ENCODE data around the gene ZNF3. TPM values are rescaled to one million over a fixed set of nuclear protein-coding genes. Genes with fewer than 3 reads are reported as not detected.

ZNF3 gene
- total RNA-seq, 6 donors from 2014 or later: 18.4 to 50.3 (median 22.8) TPM

DNA sequence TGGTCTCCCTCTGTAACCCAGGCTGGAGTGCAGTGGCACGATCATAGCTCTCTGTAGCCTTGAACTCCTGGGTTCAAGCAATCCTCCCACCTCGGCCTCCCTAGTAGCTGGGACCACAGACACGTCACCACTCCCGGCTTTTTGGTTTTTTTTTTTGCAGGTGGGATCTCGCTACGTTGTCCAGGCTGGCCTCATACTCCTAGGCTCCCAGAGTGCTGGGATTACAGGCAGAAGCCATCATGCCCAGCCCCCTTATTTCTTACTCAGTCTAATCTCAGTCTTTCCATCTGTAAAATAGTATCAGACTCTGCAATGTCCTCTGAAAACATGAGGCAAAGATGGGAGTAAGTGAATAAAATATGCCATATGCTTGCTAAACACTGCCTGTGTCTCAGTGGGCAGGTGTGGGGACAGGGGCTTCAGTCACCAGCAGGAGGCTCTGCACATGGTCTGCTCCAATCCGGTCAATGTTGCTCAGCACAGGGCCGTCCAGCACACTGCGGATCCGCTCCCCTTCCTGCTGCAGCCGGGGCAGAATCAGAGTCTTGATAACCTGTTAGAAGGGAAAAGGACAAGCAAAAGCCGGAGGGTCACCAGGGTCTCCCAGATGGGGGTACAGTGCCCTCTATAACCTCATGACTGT lies 28.1 kb upstream of the ZNF3 start:
- 90 to 93% methylated on average over 7 to 12 of the region's 12 CpGs for WGBS, 2 donors
- no peak overlapping the region for H3K4me3 ChIP-seq
- H3K9me3 ChIP-seq: no peaks in the 10 kb centered on the region
- no peaks in the 10 kb centered on the region for H3K4me1 ChIP-seq
- TF ChIP-seq, protein P1, sequence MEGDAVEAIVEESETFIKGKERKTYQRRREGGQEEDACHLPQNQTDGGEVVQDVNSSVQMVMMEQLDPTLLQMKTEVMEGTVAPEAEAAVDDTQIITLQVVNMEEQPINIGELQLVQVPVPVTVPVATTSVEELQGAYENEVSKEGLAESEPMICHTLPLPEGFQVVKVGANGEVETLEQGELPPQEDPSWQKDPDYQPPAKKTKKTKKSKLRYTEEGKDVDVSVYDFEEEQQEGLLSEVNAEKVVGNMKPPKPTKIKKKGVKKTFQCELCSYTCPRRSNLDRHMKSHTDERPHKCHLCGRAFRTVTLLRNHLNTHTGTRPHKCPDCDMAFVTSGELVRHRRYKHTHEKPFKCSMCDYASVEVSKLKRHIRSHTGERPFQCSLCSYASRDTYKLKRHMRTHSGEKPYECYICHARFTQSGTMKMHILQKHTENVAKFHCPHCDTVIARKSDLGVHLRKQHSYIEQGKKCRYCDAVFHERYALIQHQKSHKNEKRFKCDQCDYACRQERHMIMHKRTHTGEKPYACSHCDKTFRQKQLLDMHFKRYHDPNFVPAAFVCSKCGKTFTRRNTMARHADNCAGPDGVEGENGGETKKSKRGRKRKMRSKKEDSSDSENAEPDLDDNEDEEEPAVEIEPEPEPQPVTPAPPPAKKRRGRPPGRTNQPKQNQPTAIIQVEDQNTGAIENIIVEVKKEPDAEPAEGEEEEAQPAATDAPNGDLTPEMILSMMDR (IDR thresholded peaks at IDR 0.05): no peak
- no peak for TF ChIP-seq POLR2AphosphoS5 (IDR thresholded peaks at IDR 0.05)
- TF ChIP-seq POLR2A (IDR thresholded peaks at IDR 0.05): no peak
- no peak for ATAC-seq (ENCODE audit: low FRiP score in 2 of 2)
- no peak for DNase-seq
- H3K36me3 ChIP-seq: peaks cover 20 to 97% (median 81%) of the 10 kb centered on the region in 4 donors
- no peaks in the 10 kb centered on the region for H3K27me3 ChIP-seq
- no peak overlapping the region for H3K27ac ChIP-seq

- TF ChIP-seq POLR2AphosphoS5 (IDR thresholded peaks at IDR 0.05) (no peak), POLR2A (IDR thresholded peaks at IDR 0.05) (no peak), EP300 (IDR thresholded peaks at IDR 0.05) (no peak)
- TF ChIP-seq, protein P1 (IDR thresholded peaks at IDR 0.05): no peak
- Histone ChIP-seq H3K4me3 (no peak overlapping the region), H3K9me3 (no peaks in the 10 kb centered on the region), H3K4me1 (no peaks in the 10 kb centered on the region), H3K36me3 (peaks cover 15 to 96% (median 78%) of the 10 kb centered on the region in 4 donors), H3K27ac (no peak overlapping the region), H3K27me3 (no peaks in the 10 kb centered on the region)
- 65 to 78% methylated on average over 11 of the region's 11 CpGs for WGBS, 2 donors
- ATAC-seq (ENCODE audit: low FRiP score in 2 of 2) (no peak), DNase-seq (no peak)
Measured at GRCh38 chr7:100107890-100108289, 26.4 kb upstream of the ZNF3 start.

DNA sequence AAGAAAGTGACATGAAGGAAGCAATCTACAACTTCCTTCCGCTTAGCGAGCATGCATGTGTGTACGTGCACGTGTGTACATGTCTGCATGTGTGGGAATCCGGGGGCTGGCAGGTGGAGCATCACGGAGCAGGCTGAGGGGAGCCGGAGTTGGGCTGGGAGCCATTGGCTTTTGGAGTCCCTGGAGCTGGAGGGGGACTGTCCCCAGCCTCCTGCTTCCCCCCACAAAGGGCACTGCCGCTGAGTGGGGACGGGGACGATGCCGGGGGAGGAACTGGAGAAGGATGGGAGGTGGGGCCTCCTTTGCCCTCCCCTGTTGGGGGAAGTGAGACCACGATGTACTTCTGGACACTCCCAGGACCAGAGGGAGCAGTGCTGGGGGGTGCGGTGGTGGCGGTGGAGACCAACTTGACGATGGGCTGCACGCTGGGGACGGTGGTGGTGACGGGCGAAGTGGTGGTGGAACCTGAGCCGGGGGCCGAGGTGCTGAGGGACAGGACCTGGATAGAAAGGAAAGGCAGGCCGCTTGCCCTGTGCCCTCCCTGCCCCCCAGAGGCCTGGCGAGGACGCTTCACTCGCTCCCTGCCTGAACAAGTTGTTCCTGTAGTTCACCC lies 25.7 kb upstream of the ZNF3 start:
- no peak overlapping the region for H3K4me3 ChIP-seq
- TF ChIP-seq POLR2AphosphoS5 (IDR thresholded peaks at IDR 0.05) (no peak), EP300 (IDR thresholded peaks at IDR 0.05) (no peak), POLR2A (IDR thresholded peaks at IDR 0.05) (no peak)
- TF ChIP-seq, protein P1 (IDR thresholded peaks at IDR 0.05): no peak
- 84 to 88% methylated on average over 22 to 25 of the region's 25 CpGs for WGBS, 2 donors
- DNase-seq (no peak), ATAC-seq (ENCODE audit: low FRiP score in 2 of 2) (no peak)
- no peak overlapping the region for H3K27ac ChIP-seq
- H3K36me3 ChIP-seq: peaks cover 12 to 89% (median 72%) of the 10 kb centered on the region in 4 donors
- H3K9me3 ChIP-seq: no peaks in the 10 kb centered on the region
- H3K4me1 ChIP-seq: peaks cover 5 to 6% (median 5%) of the 10 kb centered on the region in 4 donors
- no peaks in the 10 kb centered on the region for H3K27me3 ChIP-seq

GRCh38 chr7:100106633-100107032 lies 25.1 kb upstream of the ZNF3 start:
- Histone ChIP-seq H3K27ac (no peak overlapping the region), H3K9me3 (no peaks in the 10 kb centered on the region), H3K27me3 (no peaks in the 10 kb centered on the region), H3K4me1 (peaks cover 7 to 11% (median 7%) of the 10 kb centered on the region in 4 donors), H3K36me3 (peaks cover 9 to 83% (median 66%) of the 10 kb centered on the region in 4 donors), H3K4me3 (no peak overlapping the region)
- DNase-seq (no peak), ATAC-seq (ENCODE audit: low FRiP score in 2 of 2) (no peak)
- TF ChIP-seq POLR2AphosphoS5 (IDR thresholded peaks at IDR 0.05) (no peak), POLR2A (IDR thresholded peaks at IDR 0.05) (no peak), EP300 (IDR thresholded peaks at IDR 0.05) (no peak)
- TF ChIP-seq, protein P1 (IDR thresholded peaks at IDR 0.05): no peak
- 91% methylated on average over 17 of the region's 17 CpGs for WGBS, 2 donors
